22Rv1 (cell line): ENCODE data around the gene TMEM181.
"Not testable (repeated sequence)": the region's sequence is repeated elsewhere in the genome, so short reads cannot be mapped to it uniquely, and the experiment has no call there.

Experiments
- H3K27ac ChIP-seq: fragments of 450-650 bp; 2 replicates; pipeline ENCODE4 v1.5.1; 2017
- CTCF ChIP-seq: fragments of 450-650 bp; IDR thresholded peaks from 2 replicates; pipeline ENCODE4 v1.5.1; 2017; ENCODE audit warnings: mild to moderate bottlenecking
- ZFX ChIP-seq: fragments of 450-650 bp; IDR thresholded peaks from 2 replicates; pipeline ENCODE4 v1.6.1; 2017; ENCODE audit warnings: antibody characterized with exemption, borderline replicate concordance

Gene TMEM181

GRCh38 chr6:158631678-158632537, 72.0 kb downstream of the TMEM181 start:
- no peak overlapping the region for H3K27ac ChIP-seq
- TF ChIP-seq ZFX, result no peak
- TF ChIP-seq CTCF, result no peak

GRCh38 chr6:158632538-158633119, 72.7 kb downstream of the TMEM181 start:
- not testable (repeated sequence) for H3K27ac ChIP-seq

GRCh38 chr6:158633127-158633526, 73.2 kb downstream of the TMEM181 start:
- no peak overlapping the region for H3K27ac ChIP-seq
- no peak for TF ChIP-seq ZFX

- TF ChIP-seq ZFX (no peak), CTCF (no peak)
- 0 out of 2 replicates have a peak overlapping the region, but pooled peaks have one; percentile 10 for H3K27ac ChIP-seq
Measured at GRCh38 chr6:158634695-158635426, 75.0 kb downstream of the TMEM181 start.

GRCh38 chr6:158635427-158636073, 75.7 kb downstream of the TMEM181 start:
- TF ChIP-seq ZFX, result no peak
- TF ChIP-seq CTCF, result no peak

GRCh38 chr6:158636778-158637177, 76.9 kb downstream of the TMEM181 start:
- TF ChIP-seq CTCF (no peak), ZFX (no peak)
- H3K27ac ChIP-seq, result no peak overlapping the region

More at GRCh38 chr6:158635427-158636073, 75.7 kb downstream of the TMEM181 start:
- 0 out of 2 replicates have a peak overlapping the region, but pooled peaks have one; percentile 10 for H3K27ac ChIP-seq

- no peak overlapping the region for H3K27ac ChIP-seq
- no peak for TF ChIP-seq CTCF
- TF ChIP-seq ZFX, result no peak
Measured at GRCh38 chr6:158638324-158638854, 78.5 kb downstream of the TMEM181 start.
